Muscle layer of colon (tissue), 2 donors: ENCODE measurements around the gene PI4KA.

Experiments used
- H3K27ac ChIP-seq: one replicate; pipeline ENCODE4 v1.7.0; 2013; ENCODE audit warnings: low read depth, mild to moderate bottlenecking, low read length, moderate library complexity
- H3K27me3 ChIP-seq, 2 donors: one replicate each; pipeline ENCODE4 v1.7.0; 2013; ENCODE audit warnings: low read length in 2 of 2, mild to moderate bottlenecking in 2 of 2; ENCODE audit not compliant: insufficient read depth in 2 of 2, control insufficient read depth in 1 of 2
- H3K36me3 ChIP-seq: one replicate; pipeline ENCODE4 v1.7.0; 2013; ENCODE audit warnings: mild to moderate bottlenecking, low read length; ENCODE audit not compliant: insufficient read depth
- H3K4me1 ChIP-seq: one replicate; pipeline ENCODE4 v1.7.0; 2013; ENCODE audit warnings: mild to moderate bottlenecking, low read length; ENCODE audit not compliant: insufficient read depth
- H3K4me3 ChIP-seq, 2 donors: one replicate each; pipeline ENCODE4 v1.7.0; 2013; ENCODE audit warnings: low read length in 2 of 2, low read depth in 1 of 2, mild to moderate bottlenecking in 1 of 2, moderate library complexity in 1 of 2
- H3K9ac ChIP-seq: one replicate; pipeline ENCODE4 v1.7.0; 2013; ENCODE audit warnings: low read length
- H3K9me3 ChIP-seq: one replicate; pipeline ENCODE4 v1.7.0; 2013; ENCODE audit warnings: mild to moderate bottlenecking, low read length
- donor health status: abdominal sarcoma.
- donor health status: Adenocarcinoma of cecum.

Gene PI4KA

DNA sequence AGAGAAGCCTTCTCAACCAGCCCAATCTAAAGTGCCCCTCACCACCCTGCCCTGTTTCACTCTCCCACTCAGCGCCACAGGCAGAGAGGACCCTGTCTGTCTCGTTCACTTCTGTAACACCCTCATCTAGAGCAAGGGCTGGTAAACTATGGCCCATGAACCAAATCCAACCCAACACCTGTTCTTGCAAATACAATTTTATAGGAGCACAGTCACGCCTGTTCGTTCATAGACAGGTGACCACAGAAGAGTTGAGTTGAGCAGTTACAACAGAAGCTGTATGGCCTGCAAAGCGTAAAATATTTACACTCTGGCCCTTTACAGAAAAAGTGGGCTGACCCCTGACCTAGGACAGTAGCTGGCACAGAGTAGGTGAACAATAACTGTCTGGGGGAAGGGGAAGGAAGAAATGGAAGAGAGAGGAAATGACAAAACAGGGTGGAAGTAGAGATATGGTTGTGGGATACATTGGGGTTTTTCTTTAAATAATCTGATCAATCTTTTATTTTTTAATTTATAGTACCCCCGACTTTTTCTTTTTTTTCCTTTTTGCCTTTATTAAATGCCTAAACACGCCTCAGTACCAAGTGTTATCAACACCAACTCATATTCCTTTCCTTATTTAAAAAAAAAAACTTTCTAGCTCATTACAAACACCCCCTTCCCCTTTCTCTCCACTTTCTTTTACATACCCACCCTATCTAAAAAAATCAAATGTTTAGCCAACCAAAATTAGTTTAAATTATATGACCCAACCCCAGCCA lies 63.8 kb downstream of the PI4KA start:
- peaks cover 49% of the 10 kb centered on the region for H3K36me3 ChIP-seq
- H3K4me3 ChIP-seq = no peak overlapping the region
- H3K9me3 ChIP-seq = no peaks in the 10 kb centered on the region
- H3K9ac ChIP-seq = no peak overlapping the region
- no peaks in the 10 kb centered on the region for H3K27me3 ChIP-seq
- no peak overlapping the region for H3K27ac ChIP-seq
- H3K4me1 ChIP-seq = no peaks in the 10 kb centered on the region

DNA sequence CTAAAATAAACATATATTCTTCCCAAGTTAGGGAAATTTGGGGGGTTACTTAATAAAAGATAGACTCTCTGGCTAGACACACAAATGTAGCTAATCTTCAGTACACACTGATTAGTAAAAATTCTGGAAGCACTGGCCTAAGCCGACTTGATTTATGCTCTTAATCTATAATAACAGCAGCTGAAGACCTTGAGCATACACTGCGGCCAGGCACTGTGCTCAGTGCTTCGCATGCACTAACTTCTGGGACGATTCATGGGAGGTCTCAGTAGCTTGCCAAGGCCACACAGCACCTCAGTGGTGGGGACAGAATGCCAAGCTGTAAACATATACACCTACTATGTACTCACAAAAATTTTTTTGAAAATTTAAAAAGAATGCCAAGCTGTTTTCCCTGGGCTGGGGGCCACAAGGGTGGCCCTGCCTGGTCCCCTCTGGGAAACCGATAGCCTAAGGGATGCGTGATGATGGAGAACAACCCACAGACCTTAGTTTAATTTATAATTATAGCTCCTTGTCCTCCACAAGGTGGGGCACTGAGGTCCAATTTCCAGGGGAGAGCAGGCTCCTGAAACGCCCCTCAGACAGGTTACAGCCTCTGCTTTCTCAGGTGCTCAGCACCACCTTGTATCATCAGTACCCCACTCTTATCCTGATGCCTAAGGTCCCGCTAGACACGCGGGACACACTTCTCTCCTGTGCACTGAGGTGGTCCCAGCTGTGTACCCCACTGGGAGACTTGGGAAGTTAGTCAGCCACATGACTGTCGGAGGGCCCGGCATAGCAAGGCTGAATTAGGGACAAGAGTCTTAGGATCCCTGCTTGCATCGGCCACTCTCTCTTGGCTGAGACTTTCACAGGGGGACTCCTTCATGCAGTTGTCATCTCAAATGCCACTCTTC lies 64.6 kb downstream of the PI4KA start:
- Histone ChIP-seq H3K4me1 (no peaks in the 10 kb centered on the region), H3K27me3 (no peaks in the 10 kb centered on the region), H3K9me3 (no peaks in the 10 kb centered on the region), H3K36me3 (peaks cover 40% of the 10 kb centered on the region), H3K4me3 (no peak overlapping the region), H3K27ac (no peak overlapping the region), H3K9ac (no peak overlapping the region)

DNA sequence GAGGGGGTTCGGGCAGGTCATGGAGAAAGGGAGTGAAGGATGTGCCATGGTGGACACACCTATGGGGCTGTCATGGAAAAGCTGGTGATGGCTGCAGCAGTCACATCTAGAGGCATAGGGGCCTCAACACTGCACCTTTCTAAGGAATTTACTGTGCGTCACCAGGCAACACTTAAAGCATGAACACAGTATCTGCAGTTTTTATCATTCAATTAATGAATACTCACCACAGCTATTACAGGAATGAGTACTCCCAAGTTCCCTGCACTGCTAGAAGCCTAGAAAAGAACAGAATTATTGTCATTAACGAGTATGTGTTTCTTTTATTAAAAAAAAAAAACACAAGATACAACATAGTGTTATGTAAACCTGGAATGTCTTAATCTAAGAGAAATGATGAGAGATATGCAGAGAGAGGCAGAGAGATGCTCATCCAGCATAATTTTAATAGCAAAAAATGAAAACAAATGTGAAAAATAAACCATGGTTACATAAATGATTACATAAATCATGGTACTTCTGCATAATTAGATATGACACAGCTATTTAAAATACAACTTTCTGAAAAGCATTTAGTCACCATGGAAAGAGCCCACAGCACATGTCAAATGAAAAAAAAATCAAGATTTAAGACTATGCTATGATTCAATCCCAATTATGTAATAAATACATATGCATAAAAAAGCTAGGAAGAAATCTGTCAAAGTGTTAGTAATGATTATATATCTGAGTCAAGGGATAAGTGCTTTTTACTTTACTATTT lies 65.5 kb downstream of the PI4KA start:
- peaks cover 37% of the 10 kb centered on the region for H3K36me3 ChIP-seq
- no peaks in the 10 kb centered on the region for H3K4me1 ChIP-seq
- H3K9ac ChIP-seq = no peak overlapping the region
- H3K27ac ChIP-seq = no peak overlapping the region
- no peaks in the 10 kb centered on the region for H3K9me3 ChIP-seq
- H3K27me3 ChIP-seq = no peaks in the 10 kb centered on the region
- no peak overlapping the region for H3K4me3 ChIP-seq

DNA sequence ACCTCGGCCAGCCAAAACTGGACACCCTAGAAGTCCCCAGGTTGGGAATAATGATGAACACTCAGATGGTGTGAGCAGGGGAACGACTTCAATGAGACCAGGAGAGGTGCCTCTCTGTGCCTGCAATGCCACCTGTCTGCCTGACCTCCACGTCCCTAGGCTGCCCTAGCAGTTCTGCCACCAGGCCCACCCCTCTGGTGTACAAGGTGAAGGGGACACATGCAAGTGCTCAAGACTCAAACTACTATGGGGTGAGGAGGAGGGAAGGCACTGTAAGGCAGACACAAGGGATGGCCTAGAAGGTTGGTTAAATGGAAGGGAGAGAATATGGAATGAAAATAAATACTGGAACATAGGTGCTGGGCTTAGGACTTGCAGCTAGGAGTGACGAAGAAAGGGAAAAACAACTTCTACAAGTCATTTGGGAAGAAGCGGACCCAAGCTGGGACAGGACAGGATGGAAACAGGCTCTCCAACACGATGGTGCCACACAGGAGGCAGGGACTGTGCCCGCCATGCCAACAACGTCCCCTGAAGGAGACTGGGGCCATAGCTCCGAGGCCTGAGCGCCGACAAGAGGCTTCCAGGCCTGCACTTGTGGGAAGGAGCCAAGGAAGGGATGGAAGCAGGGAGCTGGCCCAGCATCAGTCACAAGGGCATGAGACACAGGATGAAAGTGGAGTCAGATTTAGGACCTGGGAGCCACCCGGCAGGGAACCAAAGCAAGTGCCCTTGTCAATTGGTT lies 66.2 kb downstream of the PI4KA start:
- Histone ChIP-seq H3K9ac (no peak overlapping the region), H3K4me3 (no peak overlapping the region), H3K27me3 (no peaks in the 10 kb centered on the region), H3K4me1 (no peaks in the 10 kb centered on the region), H3K27ac (no peak overlapping the region), H3K9me3 (no peaks in the 10 kb centered on the region), H3K36me3 (peaks cover 37% of the 10 kb centered on the region)

DNA sequence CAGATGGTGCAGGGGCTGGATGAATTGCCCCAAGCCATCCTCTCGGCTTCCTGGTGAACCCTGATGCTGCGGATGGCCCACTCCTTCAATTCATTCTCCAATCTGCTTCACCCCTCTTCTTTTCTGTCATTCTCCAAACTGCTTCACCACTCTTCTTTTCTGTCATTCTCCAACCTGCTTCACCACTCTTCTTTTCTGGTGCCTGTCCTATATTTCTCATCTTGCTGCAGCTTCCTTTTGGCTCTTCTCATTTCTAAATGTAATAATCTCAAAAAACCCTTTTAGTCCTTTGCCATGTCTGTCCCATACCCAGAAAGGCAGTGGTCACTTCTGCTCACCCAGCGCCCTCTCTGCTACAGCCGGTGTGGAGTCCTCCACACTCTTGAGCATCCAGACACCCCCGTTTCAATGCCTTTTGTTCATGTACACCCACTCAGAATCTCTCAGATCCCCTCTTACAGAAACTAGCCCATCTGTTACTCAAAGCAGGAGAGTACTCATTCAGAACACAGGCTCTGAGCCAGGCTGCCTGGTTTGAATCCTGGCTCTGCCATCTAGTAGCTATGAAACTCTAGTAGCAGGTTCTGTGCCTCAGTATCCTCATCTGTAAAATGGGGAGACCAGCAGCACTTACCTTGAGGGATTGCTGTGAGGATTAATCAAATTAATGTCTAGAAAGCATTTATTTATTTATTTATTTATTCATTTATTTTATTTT lies 69.8 kb downstream of the PI4KA start:
- Histone ChIP-seq H3K36me3 (peaks cover 27% of the 10 kb centered on the region), H3K9ac (no peak overlapping the region), H3K27ac (no peak overlapping the region), H3K27me3 (no peaks in the 10 kb centered on the region), H3K4me3 (no peak overlapping the region), H3K9me3 (no peaks in the 10 kb centered on the region), H3K4me1 (no peaks in the 10 kb centered on the region)

DNA sequence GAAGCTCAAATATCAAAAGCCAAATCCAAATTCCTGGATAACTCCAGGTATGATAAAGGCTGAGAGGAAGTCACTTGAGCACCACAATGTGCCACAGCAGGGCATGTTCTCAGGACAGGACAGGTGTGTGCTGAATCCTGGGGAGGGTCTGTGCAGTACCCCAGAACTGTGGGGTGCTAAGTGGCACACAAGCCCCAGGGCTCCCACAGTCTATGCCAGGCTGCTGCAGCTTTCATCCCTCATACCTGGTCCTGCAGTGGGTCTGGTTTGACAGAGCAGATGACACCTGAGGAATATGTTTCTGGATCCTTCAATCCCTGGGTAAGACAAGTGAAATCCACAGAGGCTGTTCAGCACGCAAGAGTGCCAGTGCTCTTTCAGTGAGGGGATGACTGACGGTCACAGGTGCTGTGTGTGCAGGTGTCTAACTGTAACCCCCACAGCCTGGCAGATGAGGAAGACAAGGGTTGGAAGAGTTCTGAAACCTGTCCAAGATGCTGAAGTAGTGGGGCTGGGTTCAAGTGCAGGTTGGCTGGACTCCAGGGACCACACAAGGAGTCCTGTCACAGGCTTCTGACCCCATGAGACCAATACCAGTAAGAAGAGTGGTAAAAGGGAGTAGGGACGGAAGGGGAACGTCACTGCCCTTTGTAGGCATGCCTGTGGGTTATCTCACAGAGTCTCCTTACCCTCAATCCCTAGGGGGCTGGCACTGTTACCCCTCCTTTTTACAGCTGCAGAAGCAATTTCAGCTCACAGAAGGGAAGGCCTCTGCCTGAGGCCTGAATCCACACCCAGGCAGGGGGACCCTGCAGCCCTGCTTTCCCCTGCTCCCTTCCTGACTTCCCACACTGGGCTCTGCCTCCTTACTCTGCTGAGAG lies 70.6 kb downstream of the PI4KA start:
- Histone ChIP-seq H3K9me3 (no peaks in the 10 kb centered on the region), H3K36me3 (peaks cover 27% of the 10 kb centered on the region), H3K27me3 (no peaks in the 10 kb centered on the region), H3K4me3 (no peak overlapping the region), H3K4me1 (no peaks in the 10 kb centered on the region), H3K9ac (no peak overlapping the region), H3K27ac (no peak overlapping the region)

DNA sequence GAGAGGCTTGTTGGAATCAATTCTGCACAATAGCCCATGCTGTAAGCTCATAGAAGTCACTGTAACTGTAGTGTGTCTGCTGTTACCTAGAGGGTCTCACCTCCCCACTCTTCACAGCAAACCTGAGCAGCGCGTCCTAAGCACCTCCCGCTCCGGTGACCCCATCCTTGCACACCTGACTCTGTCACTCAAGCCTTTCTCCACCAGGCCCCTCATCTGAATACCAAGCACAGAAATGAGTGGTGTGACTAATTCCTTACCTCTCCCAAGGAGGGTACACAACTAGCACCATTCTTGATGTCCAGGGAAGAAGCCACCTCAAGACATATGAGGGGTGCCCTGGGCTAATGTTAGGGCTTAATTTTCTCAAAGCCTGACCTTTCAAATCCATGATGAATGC lies 71.4 kb downstream of the PI4KA start:
- H3K9me3 ChIP-seq = no peaks in the 10 kb centered on the region
- H3K36me3 ChIP-seq = peaks cover 27% of the 10 kb centered on the region
- H3K4me1 ChIP-seq = no peaks in the 10 kb centered on the region
- H3K9ac ChIP-seq = no peak overlapping the region
- H3K4me3 ChIP-seq = no peak overlapping the region
- no peaks in the 10 kb centered on the region for H3K27me3 ChIP-seq
- no peak overlapping the region for H3K27ac ChIP-seq

DNA sequence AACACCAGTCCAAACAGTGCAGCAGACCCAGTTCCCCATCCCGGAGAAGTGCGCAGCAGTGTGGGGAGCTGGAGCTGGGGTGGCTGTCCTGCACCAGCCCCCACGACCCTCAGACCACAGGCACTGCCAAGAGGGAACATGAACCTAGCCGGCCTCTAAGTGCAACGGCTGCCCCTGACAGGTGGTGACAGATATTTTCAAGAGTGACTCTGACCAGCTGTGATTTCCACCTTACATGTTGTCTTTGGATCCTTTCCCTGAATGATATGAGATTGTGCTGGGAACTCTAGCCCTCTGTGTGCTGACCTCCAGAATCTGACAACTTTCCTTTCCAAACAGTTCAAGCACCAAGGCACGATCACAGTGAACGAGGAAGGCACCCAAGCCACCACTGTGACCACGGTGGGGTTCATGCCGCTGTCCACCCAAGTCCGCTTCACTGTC lies 72.1 kb downstream of the PI4KA start:
- no peaks in the 10 kb centered on the region for H3K4me1 ChIP-seq
- H3K9ac ChIP-seq = no peak overlapping the region
- no peak overlapping the region for H3K4me3 ChIP-seq
- H3K27me3 ChIP-seq = no peaks in the 10 kb centered on the region
- H3K9me3 ChIP-seq = no peaks in the 10 kb centered on the region
- no peak overlapping the region for H3K27ac ChIP-seq
- peaks cover 27% of the 10 kb centered on the region for H3K36me3 ChIP-seq

DNA sequence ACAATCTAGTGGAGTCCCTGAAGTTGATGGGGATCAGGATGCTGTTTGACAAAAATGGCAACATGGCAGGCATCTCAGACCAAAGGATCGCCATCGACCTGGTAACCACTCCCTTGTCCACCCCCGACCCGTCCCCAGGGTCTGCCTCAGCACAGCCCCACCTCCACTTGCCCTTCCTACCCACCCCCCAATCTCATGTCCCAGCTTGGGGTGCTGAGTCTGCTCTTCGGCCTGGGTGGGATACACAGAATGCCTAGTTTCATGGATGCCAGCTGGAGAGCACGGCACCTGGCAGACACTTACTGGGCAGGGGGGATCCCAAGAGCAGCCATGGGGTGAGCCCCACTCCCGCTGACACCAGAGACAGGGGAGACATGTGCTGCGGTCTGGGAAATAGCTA lies 72.6 kb downstream of the PI4KA start:
- no peaks in the 10 kb centered on the region for H3K27me3 ChIP-seq
- no peaks in the 10 kb centered on the region for H3K4me1 ChIP-seq
- no peak overlapping the region for H3K4me3 ChIP-seq
- H3K36me3 ChIP-seq = peaks cover 27% of the 10 kb centered on the region
- H3K9me3 ChIP-seq = no peaks in the 10 kb centered on the region
- no peak overlapping the region for H3K27ac ChIP-seq
- no peak overlapping the region for H3K9ac ChIP-seq

DNA sequence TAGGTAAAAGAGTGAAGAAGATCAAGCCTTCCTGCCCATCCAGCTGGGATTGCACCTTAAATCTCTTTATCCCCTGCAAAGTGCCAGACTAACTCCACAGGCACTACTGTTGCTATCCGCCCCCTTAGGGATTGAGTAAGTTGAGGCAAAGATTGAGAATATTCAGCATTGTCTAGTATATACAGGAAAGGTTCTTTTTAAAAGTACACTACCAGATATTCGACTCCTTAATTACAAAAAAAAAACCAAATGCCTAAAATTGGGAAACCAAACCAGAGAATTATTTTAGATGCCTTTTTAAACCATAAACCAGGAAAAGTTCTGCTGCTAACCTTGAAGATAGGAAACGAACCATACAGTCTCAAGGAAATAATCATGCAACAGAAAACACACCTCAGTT lies 73.2 kb downstream of the PI4KA start:
- Histone ChIP-seq H3K27me3 (no peaks in the 10 kb centered on the region), H3K4me3 (no peak overlapping the region), H3K36me3 (peaks cover 27% of the 10 kb centered on the region), H3K9ac (no peak overlapping the region), H3K4me1 (no peaks in the 10 kb centered on the region), H3K9me3 (no peaks in the 10 kb centered on the region), H3K27ac (no peak overlapping the region)
